Esophagus muscularis mucosa (tissue), 4 donors: ENCODE results near the gene PRDM16. TPM values are rescaled to one million over a fixed set of nuclear protein-coding genes. Genes with fewer than 3 reads are reported as not detected.
"Not testable (repeated sequence)": the region's sequence is repeated elsewhere in the genome, so short reads cannot be mapped to it uniquely, and the experiment has no call there.

Source experiments
- DNase-seq: peaks from one replicate; pipeline ENCODE4 v3.0.0-alpha.2; 2017; ENCODE audit errors: extremely low spot score
- H3K27ac ChIP-seq, 4 donors: fragments of 200-600 bp; sonication (generic); replicated peaks in 1 of 4; 1 replicate in 3 of 4; 2 replicates in 1 of 4; pipeline ENCODE4 v1.5.1; 2016 to 2019; ENCODE audit warnings: mild to moderate bottlenecking in 1 of 4
- H3K27me3 ChIP-seq, 4 donors: fragments of 200-600 bp; sonication (generic); one replicate each; pipeline versions ENCODE4 v1.5.1 to v1.6.0; 2016 to 2019
- H3K36me3 ChIP-seq, 4 donors: fragments of 200-600 bp; sonication (generic); one replicate each; pipeline ENCODE4 v1.5.1; 2016 to 2019
- H3K4me1 ChIP-seq, 4 donors: fragments of 200-600 bp; sonication (generic); one replicate each; pipeline ENCODE4 v1.5.1; 2016 to 2019
- H3K4me3 ChIP-seq, 4 donors: fragments of 200-600 bp; sonication (generic); 1 replicate in 2 of 4; 2 replicates in 2 of 4; pipeline ENCODE4 v1.5.1; 2016 to 2019; ENCODE audit warnings: mild to moderate bottlenecking in 4 of 4, moderate library complexity in 1 of 4
- H3K9me3 ChIP-seq, 4 donors: fragments of 200-600 bp; sonication (generic); 1 replicate in 3 of 4; 2 replicates in 1 of 4; pipeline ENCODE4 v1.5.1; 2016 to 2019
- EP300 ChIP-seq: sonication (generic); formaldehyde crosslinking; IDR thresholded peaks from one replicate; pipeline ENCODE4 v1.6.1; 2017; ENCODE audit warnings: antibody characterized with exemption
- POLR2A ChIP-seq: fragments of 450-650 bp; IDR thresholded peaks from one replicate; pipeline ENCODE4 v1.6.1; 2017; ENCODE audit warnings: antibody characterized with exemption, moderate library complexity, mild to moderate bottlenecking, low read depth
- POLR2AphosphoS5 ChIP-seq, 2 donors: sonication (generic); formaldehyde crosslinking; IDR thresholded peaks; one replicate each; pipeline ENCODE4 v1.6.1; 2017; ENCODE audit warnings: antibody characterized with exemption in 2 of 2
- WGBS: methylation state at CpG from one replicate; pipeline ENCODE4 v1.1.5; 2018; 5-methylcytosine and 5-hydroxymethylcytosine counted together
- intact Hi-C: fragments of 100-400 bp; cut with DNase I; formaldehyde crosslinking; loops from one replicate; pipeline ENCODE4 v1.15.1; 2023
- total RNA-seq, 4 donors: library from RNA; depleted of rRNA; stranded (reverse); fragments of >200 nt; gene quantifications; one replicate each; pipeline versions ENCODE4 v1.1.0 to v1.2.1, GENCODE V29; 2016
- TF ChIP-seq, protein P1 (sequence below), 3 experiments: fragments of 200-600 bp in 2 of 3; fragments of 450-650 bp in 1 of 3; sonication (generic) in 2 of 3; IDR thresholded peaks; one replicate each; pipeline ENCODE4 v1.5.1; 2017 to 2019; ENCODE audit warnings: antibody characterized with exemption in 3 of 3, mild to moderate bottlenecking in 2 of 3, moderate library complexity in 1 of 3

PRDM16 gene
- total RNA-seq, 4 donors from 2014 or later, result 1.2 to 4.4 (median 2.2) TPM

DNA sequence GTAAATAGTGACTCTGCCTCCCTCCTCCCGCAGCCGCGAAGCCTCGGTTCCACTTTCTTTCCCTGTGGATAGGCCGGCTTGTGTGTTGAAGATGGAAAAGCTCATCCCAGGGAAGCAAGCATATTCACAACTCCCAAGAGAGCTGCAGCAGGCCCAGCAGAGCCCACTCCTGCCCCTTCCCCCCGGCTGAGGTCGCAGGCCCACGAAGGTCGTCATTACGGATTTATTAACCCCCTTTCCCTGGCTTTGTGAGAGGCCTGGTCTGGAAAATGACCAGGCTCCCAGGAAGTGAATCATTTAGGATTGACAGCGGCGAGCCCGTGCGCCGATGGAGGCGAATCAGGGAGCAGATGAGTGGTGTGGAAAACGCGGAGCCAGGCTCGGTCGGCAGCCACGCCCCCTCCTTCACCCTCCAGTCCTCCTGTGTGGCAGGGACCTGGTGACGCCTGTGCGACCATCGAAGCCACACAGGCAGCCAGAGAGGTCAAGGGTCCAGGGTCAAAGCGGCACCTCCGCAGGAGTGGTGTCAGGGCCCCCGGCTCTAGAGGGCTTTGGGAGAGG lies 93.4 kb downstream of the PRDM16 start:
- no peaks in the 10 kb centered on the region for H3K9me3 ChIP-seq
- H3K27ac ChIP-seq, result no peak overlapping the region
- H3K4me3 ChIP-seq, result no peak overlapping the region
- TF ChIP-seq POLR2A, result no peak
- no peak for TF ChIP-seq POLR2AphosphoS5 (IDR thresholded peaks at IDR 0.05)
- TF ChIP-seq, protein P1, sequence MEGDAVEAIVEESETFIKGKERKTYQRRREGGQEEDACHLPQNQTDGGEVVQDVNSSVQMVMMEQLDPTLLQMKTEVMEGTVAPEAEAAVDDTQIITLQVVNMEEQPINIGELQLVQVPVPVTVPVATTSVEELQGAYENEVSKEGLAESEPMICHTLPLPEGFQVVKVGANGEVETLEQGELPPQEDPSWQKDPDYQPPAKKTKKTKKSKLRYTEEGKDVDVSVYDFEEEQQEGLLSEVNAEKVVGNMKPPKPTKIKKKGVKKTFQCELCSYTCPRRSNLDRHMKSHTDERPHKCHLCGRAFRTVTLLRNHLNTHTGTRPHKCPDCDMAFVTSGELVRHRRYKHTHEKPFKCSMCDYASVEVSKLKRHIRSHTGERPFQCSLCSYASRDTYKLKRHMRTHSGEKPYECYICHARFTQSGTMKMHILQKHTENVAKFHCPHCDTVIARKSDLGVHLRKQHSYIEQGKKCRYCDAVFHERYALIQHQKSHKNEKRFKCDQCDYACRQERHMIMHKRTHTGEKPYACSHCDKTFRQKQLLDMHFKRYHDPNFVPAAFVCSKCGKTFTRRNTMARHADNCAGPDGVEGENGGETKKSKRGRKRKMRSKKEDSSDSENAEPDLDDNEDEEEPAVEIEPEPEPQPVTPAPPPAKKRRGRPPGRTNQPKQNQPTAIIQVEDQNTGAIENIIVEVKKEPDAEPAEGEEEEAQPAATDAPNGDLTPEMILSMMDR (IDR thresholded peaks at IDR 0.05), result no peak
- no peak for TF ChIP-seq EP300
- no peak for DNase-seq
- H3K36me3 ChIP-seq, result no peaks in the 10 kb centered on the region
- 76% methylated on average over 27 of the region's 27 CpGs for WGBS
- intact Hi-C loops, result no loop called here
- peaks cover 0 to 4% (median 2%) of the 10 kb centered on the region in 4 donors for H3K4me1 ChIP-seq
- peaks cover 0 to 19% (median 0%) of the 10 kb centered on the region in 4 donors for H3K27me3 ChIP-seq

DNA sequence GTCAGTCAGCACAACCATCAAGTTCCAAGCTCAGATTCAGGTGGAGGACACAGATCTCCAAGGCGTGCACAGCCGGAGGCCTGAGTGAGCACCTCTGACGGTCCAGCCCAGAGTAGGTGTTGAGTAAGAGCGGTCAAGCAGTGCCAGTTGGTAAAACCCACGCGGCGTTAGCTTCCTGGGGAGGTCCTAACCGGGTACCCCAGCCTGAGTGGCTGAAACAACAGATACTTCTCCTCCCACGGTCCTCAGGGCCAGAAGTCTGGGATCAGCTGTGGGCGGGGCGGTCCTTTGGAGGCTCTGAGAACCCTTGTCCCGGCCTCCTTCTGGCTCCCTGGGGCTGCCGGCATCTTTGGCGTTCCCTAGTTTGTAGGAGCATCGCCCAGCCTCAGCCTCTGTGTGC lies 94.4 kb downstream of the PRDM16 start:
- Histone ChIP-seq H3K36me3 (no peaks in the 10 kb centered on the region), H3K4me1 (peaks cover 0 to 4% (median 2%) of the 10 kb centered on the region in 4 donors), H3K9me3 (no peaks in the 10 kb centered on the region), H3K4me3 (no peak overlapping the region), H3K27ac (no peak overlapping the region), H3K27me3 (peaks cover 0 to 19% (median 0%) of the 10 kb centered on the region in 4 donors)
- TF ChIP-seq, protein P1 (IDR thresholded peaks at IDR 0.05), result no peak
- TF ChIP-seq POLR2A (no peak), EP300 (no peak), POLR2AphosphoS5 (IDR thresholded peaks at IDR 0.05) (no peak)
- 83% methylated on average over 11 of the region's 15 CpGs for WGBS
- intact Hi-C loops, result no loop called here
- DNase-seq, result no peak

DNA sequence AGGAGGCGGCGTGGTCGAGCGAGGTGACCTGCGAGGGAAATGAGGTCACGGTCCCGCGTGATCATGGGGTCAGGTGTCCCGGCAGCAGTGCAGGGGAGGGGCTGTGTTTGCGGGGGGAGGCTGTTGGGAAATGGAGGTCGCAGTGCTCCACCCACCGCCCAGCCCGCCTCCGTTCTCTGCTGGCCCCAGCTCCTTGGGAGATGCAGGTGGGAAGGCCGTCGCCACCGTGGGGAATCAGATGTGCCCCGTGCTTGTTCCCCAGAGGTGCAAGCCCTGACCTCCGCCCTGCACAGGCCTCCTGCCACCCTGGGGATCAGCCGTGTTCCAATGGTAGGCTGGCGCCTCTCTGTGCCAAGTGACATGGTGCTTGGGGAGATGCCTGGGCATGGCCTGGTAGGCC lies 95.7 kb downstream of the PRDM16 start:
- H3K27ac ChIP-seq, result no peak overlapping the region
- peaks cover 3 to 10% (median 7%) of the 10 kb centered on the region in 4 donors for H3K4me1 ChIP-seq
- 74% methylated on average over 19 of the region's 21 CpGs for WGBS
- intact Hi-C loops, result no loop called here
- H3K27me3 ChIP-seq, result peaks cover 0 to 19% (median 0%) of the 10 kb centered on the region in 4 donors
- TF ChIP-seq POLR2AphosphoS5 (IDR thresholded peaks at IDR 0.05), result no peak
- no peak for TF ChIP-seq POLR2A
- TF ChIP-seq, protein P1 (IDR thresholded peaks at IDR 0.05), result no peak
- no peak for TF ChIP-seq EP300
- no peak for DNase-seq
- H3K36me3 ChIP-seq, result no peaks in the 10 kb centered on the region
- no peak overlapping the region for H3K4me3 ChIP-seq
- H3K9me3 ChIP-seq, result no peaks in the 10 kb centered on the region

DNA sequence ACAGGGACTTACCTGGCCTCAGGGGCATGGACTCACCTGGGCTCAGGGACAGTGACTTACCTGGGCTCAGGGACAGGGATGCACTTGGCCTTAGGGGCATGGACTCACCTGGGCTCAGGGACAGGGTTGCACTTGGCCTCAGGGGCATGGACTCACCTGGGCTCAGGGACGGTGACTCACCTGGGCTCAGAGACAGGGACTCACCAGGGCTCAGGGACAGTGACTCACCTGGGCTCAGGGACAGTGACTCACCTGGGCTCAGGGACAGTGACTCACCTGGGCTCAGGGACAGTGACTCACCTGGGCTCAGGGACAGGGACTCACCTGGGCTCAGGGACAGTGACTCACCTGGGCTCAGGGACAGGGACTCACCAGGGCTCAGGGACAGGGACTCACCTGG lies 96.2 kb downstream of the PRDM16 start:
- H3K9me3 ChIP-seq, DNase-seq, H3K27ac ChIP-seq, H3K4me3 ChIP-seq, H3K36me3 ChIP-seq, intact Hi-C loops: not testable (repeated sequence)
- peaks cover 8 to 15% (median 11%) of the 10 kb centered on the region in 4 donors for H3K4me1 ChIP-seq
- peaks cover 0 to 16% (median 0%) of the 10 kb centered on the region in 4 donors for H3K27me3 ChIP-seq
- 80% methylated on average over 1 of the region's 1 CpG for WGBS

DNA sequence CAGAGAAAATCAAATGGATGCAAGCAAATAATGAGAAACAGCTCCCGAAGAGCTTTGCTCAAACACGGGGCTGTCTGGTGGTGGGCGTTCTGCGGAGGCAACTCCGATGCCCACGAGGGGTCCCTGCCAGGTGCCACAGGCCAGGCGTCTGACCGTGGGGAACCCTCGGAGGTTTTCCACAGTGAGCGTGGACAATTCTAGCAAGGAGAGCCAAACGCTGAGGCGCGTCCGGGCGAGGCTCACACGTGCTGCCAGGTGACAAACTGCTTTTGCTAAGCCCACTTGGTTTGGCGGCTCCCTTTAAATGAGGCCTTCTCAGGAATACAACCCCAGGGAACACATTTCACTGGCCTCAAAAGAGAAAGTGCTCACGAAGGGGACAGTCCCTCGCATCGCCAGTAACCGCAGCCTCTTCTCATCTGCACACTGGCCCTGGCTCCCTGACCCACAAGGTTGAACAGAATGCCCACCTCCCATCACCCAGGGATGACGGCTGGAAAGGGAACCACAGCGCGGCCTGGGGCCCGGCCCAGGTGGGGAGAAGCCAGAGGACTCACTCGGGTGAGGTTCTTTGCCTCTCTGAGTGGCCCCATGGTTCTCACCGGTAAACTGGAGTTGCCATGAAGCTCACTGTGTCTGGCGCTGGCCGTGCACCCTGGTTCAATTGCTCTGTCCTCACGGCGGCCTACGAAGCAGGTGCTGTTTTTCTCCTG lies 97.4 kb downstream of the PRDM16 start:
- H3K27me3 ChIP-seq, result peaks cover 0 to 13% (median 0%) of the 10 kb centered on the region in 4 donors
- no peaks in the 10 kb centered on the region for H3K9me3 ChIP-seq
- H3K27ac ChIP-seq, result no peak overlapping the region
- TF ChIP-seq POLR2AphosphoS5 (IDR thresholded peaks at IDR 0.05), result no peak
- TF ChIP-seq POLR2A, result no peak
- TF ChIP-seq, protein P1 (IDR thresholded peaks at IDR 0.05), result no peak
- no peak for TF ChIP-seq EP300
- no peak for DNase-seq
- peaks cover 17 to 25% (median 21%) of the 10 kb centered on the region in 4 donors for H3K4me1 ChIP-seq
- H3K36me3 ChIP-seq, result no peaks in the 10 kb centered on the region
- intact Hi-C loops, result no loop called here
- no peak overlapping the region for H3K4me3 ChIP-seq
- 93% methylated on average over 16 of the region's 32 CpGs for WGBS
